ENCODE results near the gene AGFG2. TPM values are rescaled to one million over a fixed set of nuclear protein-coding genes. Genes with fewer than 3 reads are reported as not detected.
"Not testable (repeated sequence)": the region's sequence is repeated elsewhere in the genome, so short reads cannot be mapped to it uniquely, and the experiment has no call there.

AGFG2 gene
- total RNA-seq, 1 experiment from 2014 or later = 45.6 TPM

DNA sequence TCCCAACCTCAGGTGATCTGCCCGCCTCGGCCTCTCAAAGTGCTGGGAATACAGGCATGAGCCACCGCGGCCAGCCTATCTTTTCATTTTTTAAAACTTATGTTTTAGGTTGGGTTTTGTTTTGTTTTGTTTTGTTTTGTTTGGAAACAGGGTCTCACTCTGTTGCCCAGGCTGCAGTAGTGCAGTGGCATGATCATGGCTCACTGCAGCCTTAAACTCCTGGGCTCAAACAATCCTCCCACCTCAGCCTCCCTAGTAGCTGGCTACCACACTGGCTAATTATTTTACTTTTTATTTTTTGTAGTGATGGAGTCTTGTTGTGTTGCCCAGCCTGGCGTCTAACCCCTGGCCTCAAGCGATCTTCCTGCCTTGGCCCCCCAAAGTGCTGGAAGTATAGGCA, 19.4 kb upstream of the AGFG2 start:
- H3K36me3 Mint-ChIP-seq (ENCODE audit: insufficient read depth, unreplicated experiment) = no peaks in the 10 kb centered on the region
- no peak overlapping the region for H3K4me3 Mint-ChIP-seq (ENCODE audit: low read depth, unreplicated experiment)
- BruUV-seq (replicated peaks) = no TSS peak
- CTCF ChIA-PET = interaction anchor here (0.7 kb wide), 1 partner anchor 1051 kb away, joined by 4 read pairs; no protein-coding TSS in a partner anchor
- no peaks in the 10 kb centered on the region for H3K9me3 Mint-ChIP-seq (ENCODE audit: low read depth, unreplicated experiment)
- H3K27ac Mint-ChIP-seq (ENCODE audit: unreplicated experiment) = no peak overlapping the region
- H3K27me3 Mint-ChIP-seq (ENCODE audit: unreplicated experiment) = no peaks in the 10 kb centered on the region
- no peak for DNase-seq
- no peaks in the 10 kb centered on the region for H3K4me1 Mint-ChIP-seq (ENCODE audit: low read depth, unreplicated experiment)
- TF ChIP-seq, protein P1, sequence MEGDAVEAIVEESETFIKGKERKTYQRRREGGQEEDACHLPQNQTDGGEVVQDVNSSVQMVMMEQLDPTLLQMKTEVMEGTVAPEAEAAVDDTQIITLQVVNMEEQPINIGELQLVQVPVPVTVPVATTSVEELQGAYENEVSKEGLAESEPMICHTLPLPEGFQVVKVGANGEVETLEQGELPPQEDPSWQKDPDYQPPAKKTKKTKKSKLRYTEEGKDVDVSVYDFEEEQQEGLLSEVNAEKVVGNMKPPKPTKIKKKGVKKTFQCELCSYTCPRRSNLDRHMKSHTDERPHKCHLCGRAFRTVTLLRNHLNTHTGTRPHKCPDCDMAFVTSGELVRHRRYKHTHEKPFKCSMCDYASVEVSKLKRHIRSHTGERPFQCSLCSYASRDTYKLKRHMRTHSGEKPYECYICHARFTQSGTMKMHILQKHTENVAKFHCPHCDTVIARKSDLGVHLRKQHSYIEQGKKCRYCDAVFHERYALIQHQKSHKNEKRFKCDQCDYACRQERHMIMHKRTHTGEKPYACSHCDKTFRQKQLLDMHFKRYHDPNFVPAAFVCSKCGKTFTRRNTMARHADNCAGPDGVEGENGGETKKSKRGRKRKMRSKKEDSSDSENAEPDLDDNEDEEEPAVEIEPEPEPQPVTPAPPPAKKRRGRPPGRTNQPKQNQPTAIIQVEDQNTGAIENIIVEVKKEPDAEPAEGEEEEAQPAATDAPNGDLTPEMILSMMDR (IDR thresholded peaks at IDR 0.05; ENCODE audit: unreplicated experiment) = no peak
- intact Hi-C loops (cut with micrococcal nuclease; ENCODE audit: unreplicated experiment) = no loop called here

- intact Hi-C loops (cut with micrococcal nuclease; ENCODE audit: unreplicated experiment) = no loop called here
- Mint-ChIP-seq H3K9me3 (ENCODE audit: low read depth, unreplicated experiment) (no peaks in the 10 kb centered on the region), H3K4me3 (ENCODE audit: low read depth, unreplicated experiment) (no peak overlapping the region), H3K27ac (ENCODE audit: unreplicated experiment) (no peak overlapping the region), H3K36me3 (ENCODE audit: insufficient read depth, unreplicated experiment) (no peaks in the 10 kb centered on the region), H3K27me3 (ENCODE audit: unreplicated experiment) (no peaks in the 10 kb centered on the region), H3K4me1 (ENCODE audit: low read depth, unreplicated experiment) (no peaks in the 10 kb centered on the region)
- no TSS peak for BruUV-seq (replicated peaks)
- DNase-seq = no peak
- CTCF ChIA-PET = interaction anchor here (0.5 kb wide), 1 partner anchor 63 kb away, joined by 5 read pairs; no protein-coding TSS in a partner anchor
- TF ChIP-seq, protein P1 (IDR thresholded peaks at IDR 0.05; ENCODE audit: unreplicated experiment) = no peak
Measured at GRCh38 chr7:100520138-100520537, 18.9 kb upstream of the AGFG2 start.

- Mint-ChIP-seq H3K4me3 (ENCODE audit: low read depth, unreplicated experiment) (no peak overlapping the region), H3K27me3 (ENCODE audit: unreplicated experiment) (no peaks in the 10 kb centered on the region), H3K9me3 (ENCODE audit: low read depth, unreplicated experiment) (no peaks in the 10 kb centered on the region), H3K27ac (ENCODE audit: unreplicated experiment) (no peak overlapping the region), H3K36me3 (ENCODE audit: insufficient read depth, unreplicated experiment) (no peaks in the 10 kb centered on the region), H3K4me1 (ENCODE audit: low read depth, unreplicated experiment) (no peaks in the 10 kb centered on the region)
- intact Hi-C loops (cut with micrococcal nuclease; ENCODE audit: unreplicated experiment) = no loop called here
- BruUV-seq (replicated peaks) = no TSS peak
- no peak for DNase-seq
- TF ChIP-seq, protein P1 (IDR thresholded peaks at IDR 0.05; ENCODE audit: unreplicated experiment) = no peak
- CTCF ChIA-PET = no interaction called here
Measured at GRCh38 chr7:100521076-100521475, 17.9 kb upstream of the AGFG2 start.

- H3K27me3 Mint-ChIP-seq (ENCODE audit: unreplicated experiment); DNase-seq; H3K36me3 Mint-ChIP-seq (ENCODE audit: insufficient read depth, unreplicated experiment); H3K4me3 Mint-ChIP-seq (ENCODE audit: low read depth, unreplicated experiment); H3K27ac Mint-ChIP-seq (ENCODE audit: unreplicated experiment); CTCF ChIA-PET; intact Hi-C loops (cut with micrococcal nuclease; ENCODE audit: unreplicated experiment); BruUV-seq (replicated peaks); H3K9me3 Mint-ChIP-seq (ENCODE audit: low read depth, unreplicated experiment); H3K4me1 Mint-ChIP-seq (ENCODE audit: low read depth, unreplicated experiment): not testable (repeated sequence)
Measured at GRCh38 chr7:100521909-100522593, 17.0 kb upstream of the AGFG2 start.

DNA sequence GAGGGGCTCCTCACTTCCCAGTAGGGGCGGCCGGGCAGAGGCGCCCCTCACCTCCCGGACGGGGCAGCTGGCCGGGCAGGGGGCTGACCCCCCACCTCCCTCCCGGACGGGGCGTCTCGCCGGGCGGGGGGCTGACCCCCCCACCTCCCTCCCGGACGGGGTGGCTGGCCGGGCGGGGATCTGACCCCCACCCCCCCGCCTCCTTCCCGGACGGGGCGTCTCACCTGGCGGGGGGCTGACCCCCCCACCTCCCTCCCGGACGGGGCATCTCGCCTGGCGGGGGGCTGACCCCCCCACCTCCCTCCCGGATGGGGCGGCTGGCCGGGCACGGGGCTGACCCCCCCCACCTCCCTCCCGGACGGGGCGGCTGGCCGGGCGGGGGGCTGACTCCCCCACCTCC, 15.8 kb upstream of the AGFG2 start:
- H3K4me3 Mint-ChIP-seq (ENCODE audit: low read depth, unreplicated experiment); CTCF ChIA-PET; H3K4me1 Mint-ChIP-seq (ENCODE audit: low read depth, unreplicated experiment); H3K27ac Mint-ChIP-seq (ENCODE audit: unreplicated experiment); BruUV-seq (replicated peaks); H3K27me3 Mint-ChIP-seq (ENCODE audit: unreplicated experiment); H3K36me3 Mint-ChIP-seq (ENCODE audit: insufficient read depth, unreplicated experiment); intact Hi-C loops (cut with micrococcal nuclease; ENCODE audit: unreplicated experiment); DNase-seq; H3K9me3 Mint-ChIP-seq (ENCODE audit: low read depth, unreplicated experiment): not testable (repeated sequence)

DNA sequence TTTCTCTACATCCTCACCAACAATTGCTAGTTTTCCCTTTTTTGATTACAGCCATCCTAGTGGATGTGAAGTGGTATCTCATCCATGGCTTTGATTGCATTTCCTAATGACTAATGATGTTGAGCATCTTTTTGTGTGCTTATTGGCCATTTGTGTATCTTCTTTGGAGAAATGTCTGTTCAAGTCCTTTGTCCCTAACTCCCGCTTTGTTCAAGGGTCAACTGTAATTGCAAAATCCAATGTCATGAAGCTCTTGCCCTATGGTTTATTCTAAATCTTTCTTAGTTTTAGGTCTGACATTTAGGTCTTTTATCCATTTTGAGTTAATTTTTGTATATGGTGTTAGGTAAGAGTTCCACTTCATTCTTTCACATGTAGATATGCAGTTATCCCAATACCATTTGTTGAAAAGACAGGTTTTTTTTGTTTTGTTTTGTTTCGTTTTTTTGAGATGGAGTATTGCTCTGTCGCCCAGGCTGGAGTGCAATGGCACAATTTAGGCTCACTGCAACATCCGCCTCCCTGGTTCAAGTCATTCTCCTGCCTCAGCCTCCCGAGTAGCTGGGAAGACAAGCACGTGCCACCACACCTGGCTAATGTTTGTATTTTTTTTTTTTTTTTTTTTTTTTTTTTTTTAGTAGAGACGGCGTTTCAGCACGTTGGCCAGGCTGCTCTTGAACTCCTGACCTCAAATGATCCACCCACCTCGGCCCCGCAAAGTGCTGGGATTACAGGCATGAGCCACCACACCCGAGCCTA, 10.7 kb upstream of the AGFG2 start:
- H3K4me1 Mint-ChIP-seq (ENCODE audit: low read depth, unreplicated experiment); H3K27ac Mint-ChIP-seq (ENCODE audit: unreplicated experiment); H3K9me3 Mint-ChIP-seq (ENCODE audit: low read depth, unreplicated experiment); DNase-seq; H3K27me3 Mint-ChIP-seq (ENCODE audit: unreplicated experiment); CTCF ChIA-PET; intact Hi-C loops (cut with micrococcal nuclease; ENCODE audit: unreplicated experiment); BruUV-seq (replicated peaks); H3K36me3 Mint-ChIP-seq (ENCODE audit: insufficient read depth, unreplicated experiment); H3K4me3 Mint-ChIP-seq (ENCODE audit: low read depth, unreplicated experiment): not testable (repeated sequence)

Measured in Calu3 (cell line).